ENCODE data around the gene BICD1.

The BICD1 gene

DNA sequence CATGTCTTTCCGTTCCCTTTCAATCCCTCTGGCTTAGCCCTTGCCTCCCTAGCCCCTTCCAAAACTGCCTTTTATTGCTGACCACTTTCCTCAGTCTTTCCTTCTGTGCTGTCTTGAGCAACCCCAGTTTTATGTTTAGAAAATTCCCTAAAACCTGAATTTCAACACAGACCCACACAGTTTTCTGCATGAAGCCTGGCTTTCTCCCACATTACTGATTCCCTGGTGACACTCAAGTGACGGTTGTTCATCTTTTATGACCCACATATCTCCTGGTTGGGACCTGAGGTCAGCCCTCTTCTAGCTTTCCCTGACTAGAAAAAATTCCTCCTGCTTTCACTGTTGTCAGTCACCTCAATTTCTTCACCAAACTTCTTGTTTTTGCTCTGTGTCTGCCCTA, 313.7 kb downstream of the BICD1 start:
- H3K9me3 ChIP-seq (ENCODE audit: insufficient read depth, low read length, severe bottlenecking), result no peaks in the 10 kb centered on the region
- H3K27ac ChIP-seq (ENCODE audit: low read length), result no peak overlapping the region
- no peaks in the 10 kb centered on the region for H3K4me1 ChIP-seq (ENCODE audit: insufficient read depth, low read length)
- no peaks in the 10 kb centered on the region for H3K27me3 ChIP-seq (ENCODE audit: insufficient read depth, low read length, poor library complexity)
- H2AFZ ChIP-seq (ENCODE audit: low read depth, low read length), result no peak overlapping the region
- no peak overlapping the region for H3K4me3 ChIP-seq (ENCODE audit: low read depth in 1 of 2, low read length in 2 of 2)
- no peaks in the 10 kb centered on the region for H3K79me2 ChIP-seq (ENCODE audit: insufficient read depth, low read length)
- no peaks in the 10 kb centered on the region for H3K36me3 ChIP-seq (ENCODE audit: insufficient read depth, low read length)
- H3K4me2 ChIP-seq (ENCODE audit: insufficient read depth, low read length), result no peak overlapping the region
- ATAC-seq (ENCODE audit: insufficient read depth, low read depth), result no peak
- no peak for TF ChIP-seq CTCF (IDR thresholded peaks at IDR 0.05; ENCODE audit: borderline replicate concordance, extremely low read depth, low read length, poor library complexity, severe bottlenecking)
- no peak for TF ChIP-seq EZH2 (IDR thresholded peaks at IDR 0.05; ENCODE audit: borderline replicate concordance, low read depth, low read length, severe bottlenecking)
- H3K9ac ChIP-seq (ENCODE audit: low read depth, low read length), result no peak overlapping the region
- no peaks in the 10 kb centered on the region for H4K20me1 ChIP-seq (ENCODE audit: insufficient read depth, low read length)
- DNase-seq, result no peak

GRCh38 chr12:32423559-32423958, 316.9 kb downstream of the BICD1 start:
- no peak overlapping the region for H2AFZ ChIP-seq (ENCODE audit: low read depth, low read length)
- ATAC-seq (ENCODE audit: insufficient read depth, low read depth) (no peak), DNase-seq (no peak)
- no peak for TF ChIP-seq EZH2 (IDR thresholded peaks at IDR 0.05; ENCODE audit: borderline replicate concordance, low read depth, low read length, severe bottlenecking)
- TF ChIP-seq CTCF (IDR thresholded peaks at IDR 0.05; ENCODE audit: borderline replicate concordance, extremely low read depth, low read length, poor library complexity, severe bottlenecking), result no peak
- no peak overlapping the region for H3K4me2 ChIP-seq (ENCODE audit: insufficient read depth, low read length)
- H3K27me3 ChIP-seq (ENCODE audit: insufficient read depth, low read length, poor library complexity), result no peaks in the 10 kb centered on the region
- H3K27ac ChIP-seq (ENCODE audit: low read length), result no peak overlapping the region
- no peak overlapping the region for H3K4me3 ChIP-seq (ENCODE audit: low read depth in 1 of 2, low read length in 2 of 2)
- no peaks in the 10 kb centered on the region for H3K36me3 ChIP-seq (ENCODE audit: insufficient read depth, low read length)
- H4K20me1 ChIP-seq (ENCODE audit: insufficient read depth, low read length), result no peaks in the 10 kb centered on the region
- H3K9me3 ChIP-seq (ENCODE audit: insufficient read depth, low read length, severe bottlenecking), result no peaks in the 10 kb centered on the region
- H3K79me2 ChIP-seq (ENCODE audit: insufficient read depth, low read length), result no peaks in the 10 kb centered on the region
- H3K4me1 ChIP-seq (ENCODE audit: insufficient read depth, low read length), result no peaks in the 10 kb centered on the region
- H3K9ac ChIP-seq (ENCODE audit: low read depth, low read length), result no peak overlapping the region

GRCh38 chr12:32431025-32431424, 324.4 kb downstream of the BICD1 start:
- Histone ChIP-seq H3K9ac (ENCODE audit: low read depth, low read length) (no peak overlapping the region), H3K79me2 (ENCODE audit: insufficient read depth, low read length) (no peaks in the 10 kb centered on the region), H3K4me3 (ENCODE audit: low read depth in 1 of 2, low read length in 2 of 2) (no peak overlapping the region), H3K27me3 (ENCODE audit: insufficient read depth, low read length, poor library complexity) (peaks cover 2% of the 10 kb centered on the region), H3K27ac (ENCODE audit: low read length) (no peak overlapping the region), H3K4me1 (ENCODE audit: insufficient read depth, low read length) (no peaks in the 10 kb centered on the region), H3K36me3 (ENCODE audit: insufficient read depth, low read length) (no peaks in the 10 kb centered on the region), H3K9me3 (ENCODE audit: insufficient read depth, low read length, severe bottlenecking) (no peaks in the 10 kb centered on the region), H2AFZ (ENCODE audit: low read depth, low read length) (no peak overlapping the region), H4K20me1 (ENCODE audit: insufficient read depth, low read length) (no peaks in the 10 kb centered on the region), H3K4me2 (ENCODE audit: insufficient read depth, low read length) (no peak overlapping the region)
- DNase-seq (no peak), ATAC-seq (ENCODE audit: insufficient read depth, low read depth) (no peak)
- TF ChIP-seq EZH2 (IDR thresholded peaks at IDR 0.05; ENCODE audit: borderline replicate concordance, low read depth, low read length, severe bottlenecking) (no peak), CTCF (IDR thresholded peaks at IDR 0.05; ENCODE audit: borderline replicate concordance, extremely low read depth, low read length, poor library complexity, severe bottlenecking) (no peak)

Data from DND-41 (cell line).